COR-L47 (cell line): ENCODE measurements around the gene WNT8B.

Experiments
- DNase-seq: peaks from one replicate; lab custom pipeline; 2025; lab: John Stamatoyannopoulos, UW

Gene WNT8B, protein sequence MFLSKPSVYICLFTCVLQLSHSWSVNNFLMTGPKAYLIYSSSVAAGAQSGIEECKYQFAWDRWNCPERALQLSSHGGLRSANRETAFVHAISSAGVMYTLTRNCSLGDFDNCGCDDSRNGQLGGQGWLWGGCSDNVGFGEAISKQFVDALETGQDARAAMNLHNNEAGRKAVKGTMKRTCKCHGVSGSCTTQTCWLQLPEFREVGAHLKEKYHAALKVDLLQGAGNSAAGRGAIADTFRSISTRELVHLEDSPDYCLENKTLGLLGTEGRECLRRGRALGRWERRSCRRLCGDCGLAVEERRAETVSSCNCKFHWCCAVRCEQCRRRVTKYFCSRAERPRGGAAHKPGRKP

GRCh38 chr10:100462709-100463108, at the start of gene WNT8B:
Gene WNT8B, plus strand, starts transcription at chr10:100463009. Its CDS starts 160 bp downstream, at chr10:100463169.
- DNase-seq = no peak

GRCh38 chr10:100413173-100413572, 49.6 kb upstream of the WNT8B start:
- DNase-seq = no peak

- no peak for DNase-seq
Observed at GRCh38 chr10:100419911-100420449, 42.8 kb upstream of the WNT8B start.

DNA sequence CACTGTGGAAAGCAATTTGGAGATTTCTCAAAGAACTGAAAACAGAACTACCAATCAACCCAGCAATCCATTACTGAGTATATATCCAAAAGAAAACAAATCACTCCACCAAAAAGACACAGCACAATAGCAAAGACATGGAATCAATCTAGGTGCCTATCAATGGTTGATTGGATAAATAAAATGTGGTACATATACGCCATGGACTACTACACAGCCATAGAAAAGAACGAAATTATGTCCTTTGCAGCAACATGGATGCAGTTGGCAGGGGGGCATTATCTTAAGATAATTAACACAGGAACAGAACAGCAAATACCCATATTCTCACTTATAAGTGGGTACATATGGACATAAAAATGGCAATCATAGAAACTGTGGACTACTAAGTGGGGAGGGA, 35.4 kb upstream of the WNT8B start:
- no peak for DNase-seq

GRCh38 chr10:100433253-100434240, 29.3 kb upstream of the WNT8B start:
- peak; percentile 79 for DNase-seq

DNA sequence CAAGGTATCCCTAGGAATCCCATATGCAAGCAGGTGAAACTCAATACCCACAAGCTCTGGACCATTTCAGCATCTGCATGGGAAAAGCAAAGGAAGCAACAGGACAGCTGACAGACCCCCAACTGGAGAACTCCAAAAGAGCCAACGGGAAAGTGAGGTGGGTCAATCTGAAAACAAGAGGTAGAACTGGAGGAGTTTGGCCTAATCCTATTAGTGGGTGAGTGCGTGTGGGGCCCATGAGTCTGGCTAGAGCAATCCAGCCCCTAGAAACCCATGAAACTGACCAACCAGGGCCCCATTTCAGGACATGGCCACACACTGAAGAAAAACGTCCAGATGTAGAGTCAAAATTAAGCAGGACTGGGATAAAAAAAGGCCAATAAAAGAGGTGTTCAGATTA, 26.6 kb upstream of the WNT8B start:
- DNase-seq = no peak

GRCh38 chr10:100438674-100439315, 24.0 kb upstream of the WNT8B start:
- no peak for DNase-seq

DNA sequence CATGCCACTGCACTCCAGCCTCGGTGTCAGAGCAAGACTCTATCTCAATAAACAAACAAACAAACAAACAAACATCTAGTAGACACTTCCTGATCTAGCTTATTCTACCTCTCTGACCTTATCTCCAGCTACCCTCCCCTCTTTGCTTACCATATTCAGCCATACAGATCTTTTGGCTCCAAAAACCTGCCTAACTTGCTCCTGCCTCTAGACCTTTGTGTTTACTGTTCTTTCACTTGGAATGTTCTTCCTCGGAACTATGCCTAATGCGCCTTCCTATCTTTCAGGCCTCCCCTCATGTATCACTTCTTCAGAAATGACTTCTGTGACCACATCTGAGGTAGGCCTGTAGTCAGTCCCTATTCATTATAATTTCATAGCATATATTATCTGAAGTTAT, 20.3 kb upstream of the WNT8B start:
- no peak for DNase-seq

DNA sequence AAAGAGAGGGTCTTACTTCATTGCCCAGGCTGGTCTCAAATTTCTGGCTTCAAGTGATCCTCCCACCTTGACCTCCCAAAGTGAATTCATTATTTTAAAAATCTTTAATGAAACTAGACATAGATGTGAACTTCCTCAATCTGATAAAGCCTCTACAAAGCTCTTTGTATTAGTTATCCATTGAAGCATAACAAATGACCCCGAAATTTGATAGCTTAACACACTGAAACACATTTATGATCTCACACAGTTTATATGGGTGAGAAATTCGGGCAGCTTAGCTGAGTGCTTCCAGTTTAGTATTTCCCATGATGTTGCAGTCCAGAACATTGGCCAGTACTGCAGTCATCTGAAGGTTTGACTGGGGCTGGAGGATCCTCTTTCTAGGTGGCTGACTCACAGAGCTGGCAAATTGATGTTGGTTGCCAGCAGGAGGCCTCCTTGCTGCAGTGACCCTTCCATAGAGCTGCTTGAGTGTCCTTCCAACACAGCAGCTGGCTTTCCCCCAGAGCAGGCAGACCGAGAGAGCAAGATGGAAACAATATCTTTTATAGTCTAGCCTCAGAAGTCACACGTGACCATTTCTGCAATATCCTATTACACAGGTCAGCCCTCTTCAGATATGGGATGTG, 16.6 kb upstream of the WNT8B start:
- no peak for DNase-seq

GRCh38 chr10:100447663-100448062, 15.1 kb upstream of the WNT8B start:
- DNase-seq = no peak

DNA sequence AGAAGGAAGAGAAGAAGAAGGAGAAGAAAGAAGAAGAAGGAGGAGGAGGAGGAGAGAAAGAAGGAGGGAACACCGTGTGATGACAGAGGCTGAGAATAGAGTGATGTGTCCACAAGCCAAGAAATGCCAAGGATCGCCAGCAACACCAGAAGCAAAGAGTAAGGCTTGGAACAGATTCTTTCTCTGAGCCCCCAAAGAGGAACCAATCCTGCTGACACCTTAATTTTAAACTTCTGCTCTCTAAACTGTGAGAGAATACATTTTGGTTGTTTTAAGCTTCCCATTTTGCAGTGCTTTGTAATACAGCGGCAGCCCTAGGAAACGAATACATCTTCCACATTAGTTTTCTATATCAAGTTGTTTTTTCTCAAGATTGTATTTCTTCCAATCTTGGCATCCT, 13.9 kb upstream of the WNT8B start:
- no peak for DNase-seq

GRCh38 chr10:100468322-100468721, 5.5 kb downstream of the WNT8B start:
- DNase-seq = no peak

GRCh38 chr10:100468978-100469377, 6.2 kb downstream of the WNT8B start:
- no peak for DNase-seq

DNA sequence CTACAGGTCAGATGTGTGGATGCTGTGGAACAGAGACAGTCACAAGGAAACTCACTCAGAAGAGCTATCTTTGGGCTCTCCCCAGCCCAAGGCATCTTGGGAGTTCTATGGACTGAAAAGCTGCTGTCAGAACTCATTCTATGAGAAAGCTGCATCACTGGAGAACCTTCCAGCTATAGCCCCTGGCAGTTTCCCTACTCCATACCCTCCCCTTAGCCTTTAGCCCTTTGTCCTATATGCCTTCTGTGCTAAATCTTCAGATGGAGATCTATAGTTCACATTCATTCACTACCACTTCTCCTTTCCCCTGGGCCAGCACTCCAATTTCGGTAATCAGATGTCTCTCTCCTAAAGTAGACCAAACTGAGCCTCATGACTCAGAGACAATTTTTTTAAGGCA, 6.9 kb downstream of the WNT8B start:
- no peak for DNase-seq

- DNase-seq = no peak
Observed at GRCh38 chr10:100470367-100470766, 7.6 kb downstream of the WNT8B start.

DNA sequence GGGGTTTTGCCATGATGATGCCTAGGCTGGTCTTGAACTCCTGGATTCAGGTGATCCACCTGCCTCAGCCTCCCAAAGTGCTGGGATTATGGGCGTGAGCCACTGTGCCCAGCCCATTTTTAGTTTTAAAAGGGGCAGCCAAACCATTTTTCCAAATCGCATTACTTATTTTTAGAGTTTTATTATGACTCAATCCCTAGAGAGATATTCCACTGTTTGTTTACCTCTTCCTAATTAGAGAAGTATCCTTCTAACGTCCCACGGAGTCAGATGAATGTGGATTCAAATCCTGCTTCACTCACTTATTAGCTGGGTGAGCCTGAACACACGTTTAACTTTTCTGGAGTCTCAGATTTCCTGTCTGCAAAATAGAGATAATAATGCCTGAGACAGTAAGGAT, 15.2 kb downstream of the WNT8B start:
- DNase-seq = no peak

GRCh38 chr10:100479037-100479436, 16.2 kb downstream of the WNT8B start:
- no peak for DNase-seq

DNA sequence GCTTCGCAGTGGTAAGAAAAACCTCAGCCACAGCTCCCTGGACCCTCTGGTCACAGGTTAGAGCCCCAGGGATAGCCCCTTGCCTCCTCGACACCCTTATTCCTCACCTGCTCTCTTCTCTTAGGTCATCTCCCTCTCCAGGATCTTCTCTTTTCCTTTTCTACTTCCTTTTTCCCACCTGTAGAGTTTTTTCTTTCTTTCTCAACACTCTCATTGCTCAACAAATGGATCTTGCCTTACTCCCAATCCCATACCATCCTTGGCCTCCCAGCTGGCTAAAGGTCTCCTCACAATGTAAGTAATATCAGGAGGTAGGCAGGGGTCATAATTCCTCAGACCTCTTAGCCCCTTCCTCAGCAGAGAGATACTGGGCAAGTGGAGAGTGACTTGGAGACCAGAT, 17.2 kb downstream of the WNT8B start:
- no peak for DNase-seq

GRCh38 chr10:100481462-100482081, 18.8 kb downstream of the WNT8B start:
- DNase-seq = peak; percentile 57

- peak; percentile 27 for DNase-seq
Observed at GRCh38 chr10:100482181-100482833, 19.5 kb downstream of the WNT8B start.

- DNase-seq = no peak
Observed at GRCh38 chr10:100482834-100483185, 20.0 kb downstream of the WNT8B start.
